SK-N-MC (cell line): ENCODE measurements around the gene CYP2B6.
"Not testable (repeated sequence)": the region's sequence is repeated elsewhere in the genome, so short reads cannot be mapped to it uniquely, and the experiment has no call there.

Experiments
- DNase-seq: peaks from one replicate; pipeline ENCODE4 v3.0.0-alpha.2; 2011; ENCODE audit warnings: low read depth, low spot score
- H3K27ac ChIP-seq: fragments of 200-600 bp; sonication (generic); 2 replicates; pipeline ENCODE4 v1.5.1; 2016; ENCODE audit warnings: mixed run types
- H3K36me3 ChIP-seq: fragments of 200-600 bp; sonication (generic); 2 replicates; pipeline ENCODE4 v1.6.1; 2017; ENCODE audit warnings: antibody characterized with exemption, low read length, mixed read lengths; ENCODE audit not compliant: insufficient read depth
- H3K4me3 ChIP-seq: fragments of 200-600 bp; sonication (generic); 2 replicates; pipeline ENCODE4 v1.5.1; 2016
- H3K9ac ChIP-seq: fragments of 200-600 bp; sonication (generic); 2 replicates; pipeline ENCODE4 v1.8.0; 2017; ENCODE audit warnings: mixed run types, mixed read lengths; ENCODE audit not compliant: insufficient read length
- H3K9me3 ChIP-seq: fragments of 200-600 bp; sonication (generic); 2 replicates; pipeline ENCODE4 v1.6.1; 2017; ENCODE audit warnings: low read depth, mild to moderate bottlenecking, antibody characterized with exemption, low read length, moderate library complexity, mixed read lengths
- EZH2 ChIP-seq: fragments of 200-600 bp; sonication (generic); IDR thresholded peaks from one replicate; pipeline ENCODE4 v1.6.1; 2017; ENCODE audit warnings: antibody characterized with exemption
- FOXP2 ChIP-seq: optimal IDR thresholded peaks from 2 replicates; pipeline ENCODE3; 2011; ENCODE audit warnings: mild to moderate bottlenecking, moderate library complexity; ENCODE audit not compliant: insufficient read depth; ENCODE audit errors: extremely low read length, control extremely low read depth
- POLR2AphosphoS5 ChIP-seq: IDR thresholded peaks from 2 replicates; pipeline ENCODE4 v1.6.1; 2012; ENCODE audit warnings: mild to moderate bottlenecking, low read depth, low read length, borderline replicate concordance

The CYP2B6 gene

DNA sequence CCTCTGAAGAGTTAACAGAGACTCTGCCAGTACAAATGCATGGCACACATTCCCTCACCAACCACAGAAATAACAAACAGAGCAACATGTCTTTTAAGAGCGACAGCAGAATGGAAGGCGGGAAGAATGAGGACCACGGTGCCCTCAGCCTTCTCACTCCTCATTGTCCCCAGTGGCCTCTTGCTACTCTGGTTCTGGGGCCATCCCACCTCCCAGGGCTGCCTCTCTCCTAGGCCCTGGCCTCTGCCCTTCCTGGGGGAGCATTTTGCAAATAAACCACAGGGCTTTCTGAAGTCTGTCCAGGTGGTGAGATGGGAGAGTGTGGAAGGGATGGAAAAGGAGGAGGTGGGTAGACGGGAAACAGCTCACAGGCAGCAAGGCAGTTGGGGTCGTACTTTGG is 28.3 kb downstream of the CYP2B6 start:
- Histone ChIP-seq H3K27ac (no peak overlapping the region), H3K9ac (no peak overlapping the region), H3K9me3 (no peaks in the 10 kb centered on the region), H3K36me3 (no peaks in the 10 kb centered on the region), H3K4me3 (no peak overlapping the region)
- no peak for TF ChIP-seq POLR2AphosphoS5
- no peak for TF ChIP-seq EZH2
- DNase-seq: no peak

DNA sequence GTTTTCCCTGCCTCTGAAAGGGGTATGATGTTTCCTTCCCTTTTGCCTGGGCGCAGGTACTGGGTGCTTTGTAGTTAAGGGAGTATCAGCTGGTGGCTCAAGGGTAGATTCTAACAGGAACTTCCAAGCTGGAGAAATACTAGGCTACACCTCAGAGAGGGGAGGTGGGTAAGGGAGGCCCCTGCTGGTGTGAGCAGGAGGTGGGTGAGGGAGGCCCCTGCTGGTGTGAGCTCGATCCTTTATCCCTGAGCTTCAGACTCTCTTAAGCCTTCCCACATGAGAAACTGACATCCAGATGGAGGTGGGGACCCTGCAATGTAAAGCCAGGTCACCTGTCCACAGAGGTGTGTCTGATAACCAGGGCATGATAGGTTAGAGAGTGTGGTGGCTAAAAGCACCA is 32.1 kb downstream of the CYP2B6 start:
- DNase-seq: no peak
- Histone ChIP-seq H3K36me3 (no peaks in the 10 kb centered on the region), H3K9ac (no peak overlapping the region), H3K4me3 (no peak overlapping the region), H3K27ac (no peak overlapping the region), H3K9me3 (no peaks in the 10 kb centered on the region)
- TF ChIP-seq EZH2: no peak
- no peak for TF ChIP-seq FOXP2
- TF ChIP-seq POLR2AphosphoS5: no peak

DNA sequence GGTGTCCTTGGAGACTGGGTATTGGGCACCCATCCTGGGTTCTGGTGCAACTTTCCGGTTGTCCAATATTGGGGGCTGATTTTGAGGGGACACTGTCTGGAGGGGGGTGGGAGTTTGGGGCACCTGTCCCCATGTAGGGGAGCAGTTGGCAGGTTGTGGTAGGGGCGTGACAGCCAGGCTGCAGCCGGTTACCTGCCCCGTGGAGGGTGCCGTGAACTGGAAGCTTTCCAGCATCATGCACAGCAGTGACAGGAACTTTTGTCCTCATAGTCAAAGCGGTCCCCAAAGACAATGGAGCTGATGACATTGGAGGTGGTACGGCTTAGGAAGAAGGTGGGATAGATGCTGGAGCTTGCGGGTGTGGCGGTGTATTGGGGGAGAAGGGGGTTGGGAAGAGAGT is 34.3 kb downstream of the CYP2B6 start:
- TF ChIP-seq EZH2 (no peak), POLR2AphosphoS5 (no peak), FOXP2 (no peak)

DNA sequence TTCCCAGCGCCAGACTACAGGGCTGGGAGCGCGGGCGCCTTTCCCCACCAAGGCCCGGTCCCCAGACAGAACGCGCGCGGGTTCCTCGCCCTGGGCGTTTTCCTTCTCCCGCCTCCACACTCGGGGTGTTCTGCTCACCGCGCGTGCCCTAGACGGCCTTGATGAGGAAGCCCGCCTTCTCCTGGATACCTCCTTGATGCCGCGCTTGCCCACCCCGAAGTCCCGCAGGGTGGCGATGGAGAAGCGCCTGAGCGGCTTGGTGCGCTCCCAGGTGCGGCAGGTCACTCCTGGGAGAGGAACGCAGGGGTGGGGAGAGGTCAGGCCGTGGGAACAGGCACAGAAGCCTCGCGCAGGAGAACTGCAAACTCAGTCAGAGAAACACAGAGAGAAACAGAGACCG is 34.8 kb downstream of the CYP2B6 start:
- H3K4me3 ChIP-seq: no peak overlapping the region
- no peak for DNase-seq
- H3K9ac ChIP-seq: no peak overlapping the region
- H3K9me3 ChIP-seq: no peaks in the 10 kb centered on the region
- no peak overlapping the region for H3K27ac ChIP-seq
- H3K36me3 ChIP-seq: no peaks in the 10 kb centered on the region
- TF ChIP-seq FOXP2: no peak
- no peak for TF ChIP-seq POLR2AphosphoS5
- TF ChIP-seq EZH2: no peak

More for the DNA sequence above, 34.3 kb downstream of the CYP2B6 start:
- no peak overlapping the region for H3K27ac ChIP-seq
- no peak for DNase-seq
- H3K36me3 ChIP-seq: no peaks in the 10 kb centered on the region
- H3K4me3 ChIP-seq: no peak overlapping the region
- H3K9ac ChIP-seq: no peak overlapping the region
- no peaks in the 10 kb centered on the region for H3K9me3 ChIP-seq

DNA sequence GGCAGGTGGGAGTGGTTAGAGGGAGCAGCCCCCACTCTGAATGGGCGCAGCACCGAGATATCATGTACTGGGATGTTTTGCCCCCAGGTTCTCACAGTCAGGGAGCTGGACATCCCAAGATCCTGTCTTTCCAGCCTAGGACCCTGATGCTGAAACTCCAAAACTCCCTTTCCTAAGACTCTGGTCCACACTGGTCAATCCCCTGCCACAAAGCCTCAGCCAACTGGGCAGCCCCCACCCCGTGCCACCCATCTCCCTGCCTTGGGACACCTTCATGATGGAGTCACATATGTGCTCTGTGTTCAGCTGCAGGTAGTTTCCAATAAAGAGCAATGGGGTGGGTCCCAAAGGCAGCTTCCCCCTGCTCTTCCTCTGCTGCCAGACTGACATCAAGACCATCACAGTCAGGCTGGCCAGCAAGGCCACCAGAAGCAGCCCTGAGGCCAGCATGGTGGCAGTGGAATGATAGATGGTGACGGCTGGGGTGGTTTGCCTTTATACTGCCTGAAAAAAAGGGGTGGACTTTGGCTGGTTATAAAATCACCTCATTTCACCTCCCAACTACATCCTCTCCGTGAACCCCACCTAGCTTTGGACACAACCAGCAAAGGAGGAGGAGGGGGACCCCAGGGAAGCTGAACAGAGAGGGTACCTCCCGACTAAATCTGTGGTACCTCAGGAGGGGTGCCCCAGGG is 36.3 kb downstream of the CYP2B6 start:
- Histone ChIP-seq H3K4me3 (no peak overlapping the region), H3K9me3 (no peaks in the 10 kb centered on the region), H3K27ac (no peak overlapping the region), H3K36me3 (no peaks in the 10 kb centered on the region), H3K9ac (no peak overlapping the region)
- no peak for TF ChIP-seq POLR2AphosphoS5
- TF ChIP-seq EZH2: no peak
- TF ChIP-seq FOXP2: no peak
- DNase-seq: no peak

DNA sequence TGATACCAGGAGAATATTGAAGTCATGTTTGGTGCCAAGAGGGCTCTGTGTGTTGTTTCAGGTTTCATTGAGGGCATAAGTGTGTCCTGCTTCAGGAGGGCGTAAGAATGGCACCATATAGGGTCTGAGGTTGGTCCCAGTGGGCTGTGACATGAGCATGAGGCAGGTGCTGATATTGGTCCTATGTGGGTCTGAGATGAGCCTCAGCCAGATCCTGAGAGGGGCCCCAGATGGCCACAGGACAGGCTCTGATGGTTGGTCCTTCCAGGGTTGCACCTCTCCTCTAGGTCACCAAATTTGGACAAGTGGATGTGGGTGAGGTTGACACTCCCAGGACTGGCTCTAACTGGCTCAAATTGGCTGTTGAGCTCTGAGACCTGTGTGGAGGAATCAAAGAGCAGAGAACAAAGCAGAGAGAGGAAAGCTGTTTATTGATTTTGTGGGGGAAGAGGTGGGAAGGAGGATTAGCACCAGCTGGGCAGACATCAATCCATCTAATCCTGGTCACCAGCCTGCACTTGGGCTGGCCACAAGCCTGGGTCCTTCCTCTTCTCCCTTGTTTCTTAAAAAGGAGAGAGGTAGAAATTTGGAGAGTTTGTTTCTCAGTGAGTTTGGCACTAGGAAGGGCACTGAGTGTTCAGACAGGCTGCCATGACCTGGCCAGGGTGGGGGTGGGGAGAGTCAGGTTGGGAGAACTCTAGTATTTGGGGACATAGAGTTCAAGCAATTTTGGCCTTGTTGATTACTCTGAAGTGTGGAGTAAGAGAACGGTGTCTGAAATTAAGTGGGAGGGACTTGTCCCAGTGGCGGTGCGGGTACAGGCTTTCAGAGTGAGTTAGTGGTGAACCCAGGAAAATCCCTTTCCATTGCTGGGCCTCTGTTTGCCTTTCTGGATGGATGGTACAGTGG is 38.7 kb downstream of the CYP2B6 start:
- H3K36me3 ChIP-seq: no peaks in the 10 kb centered on the region
- no peak overlapping the region for H3K27ac ChIP-seq
- H3K9me3 ChIP-seq: no peaks in the 10 kb centered on the region
- TF ChIP-seq POLR2AphosphoS5: no peak
- no peak for TF ChIP-seq FOXP2
- no peak for DNase-seq
- H3K4me3 ChIP-seq: no peak overlapping the region
- H3K9ac ChIP-seq: no peak overlapping the region

DNA sequence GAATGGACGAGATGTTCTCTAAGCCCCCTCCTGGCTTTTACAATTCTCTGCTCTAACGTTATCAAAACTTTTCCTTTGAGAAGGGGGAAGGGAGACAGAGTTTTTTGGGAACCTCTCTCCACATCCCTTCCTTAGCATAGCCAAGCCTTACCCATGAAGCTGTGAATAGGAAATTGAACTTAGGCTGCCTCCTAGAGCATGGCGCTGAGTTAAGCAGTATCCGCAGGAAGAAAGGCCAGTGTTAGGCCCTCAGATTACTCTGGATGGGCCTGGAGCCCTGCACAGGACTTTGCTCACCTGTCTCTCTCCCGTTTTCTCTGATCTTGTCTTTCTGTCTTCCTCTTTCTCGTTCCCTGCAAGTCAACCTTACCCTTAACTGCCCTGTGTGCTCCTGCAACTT is 39.6 kb downstream of the CYP2B6 start:
- Histone ChIP-seq H3K9ac (no peak overlapping the region), H3K27ac (no peak overlapping the region), H3K4me3 (no peak overlapping the region), H3K9me3 (no peaks in the 10 kb centered on the region), H3K36me3 (no peaks in the 10 kb centered on the region)
- no peak for DNase-seq
- no peak for TF ChIP-seq POLR2AphosphoS5
- no peak for TF ChIP-seq EZH2
- TF ChIP-seq FOXP2: no peak

DNA sequence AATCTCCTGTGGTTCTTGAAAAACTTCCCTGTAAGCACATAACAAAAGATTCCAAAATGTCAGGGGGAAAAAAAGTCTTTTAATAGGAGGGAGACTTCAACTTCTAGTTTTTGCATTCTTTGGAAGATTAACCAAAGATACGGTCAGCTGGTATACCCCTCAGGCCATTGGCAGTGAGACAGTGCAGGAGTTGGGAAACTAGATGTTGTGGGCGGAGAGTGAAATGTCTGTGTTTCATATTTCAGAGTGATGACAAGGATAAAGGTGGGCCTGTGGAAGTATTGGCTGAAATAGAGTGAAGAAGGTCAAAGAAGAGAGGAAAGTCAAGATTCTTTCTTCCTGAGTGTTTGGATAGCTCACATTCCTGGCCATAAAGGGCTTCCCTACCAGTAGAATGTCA is 40.8 kb downstream of the CYP2B6 start:
- Histone ChIP-seq H3K4me3 (no peak overlapping the region), H3K27ac (no peak overlapping the region), H3K36me3 (no peaks in the 10 kb centered on the region), H3K9ac (no peak overlapping the region), H3K9me3 (no peaks in the 10 kb centered on the region)
- no peak for DNase-seq
- TF ChIP-seq FOXP2 (no peak), EZH2 (no peak), POLR2AphosphoS5 (no peak)

DNA sequence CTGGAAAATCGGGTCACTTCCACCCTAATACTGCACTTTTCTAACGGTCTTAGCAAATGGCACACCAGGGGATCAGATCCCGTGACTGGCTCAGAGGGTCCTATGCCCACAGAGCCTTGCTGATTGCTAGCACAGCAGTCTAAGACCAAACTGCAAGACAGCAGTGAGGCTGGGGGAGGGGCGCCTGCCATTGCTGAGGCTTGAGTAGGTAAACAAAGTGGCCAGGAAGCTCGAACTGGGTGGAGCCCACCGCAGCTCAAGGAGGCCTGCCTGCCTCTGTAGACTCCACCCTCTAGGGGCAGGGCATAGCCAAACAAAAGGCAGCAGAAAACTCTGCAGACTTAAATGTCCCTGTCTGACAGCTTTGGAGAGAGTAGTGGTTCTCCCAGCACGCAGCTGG is 42.2 kb downstream of the CYP2B6 start:
- not testable (repeated sequence) for H3K9ac ChIP-seq, H3K36me3 ChIP-seq, H3K4me3 ChIP-seq, H3K9me3 ChIP-seq, H3K27ac ChIP-seq, DNase-seq
